K562 (cell line): ENCODE results near the gene PNKD. TPM values are rescaled to one million over a fixed set of nuclear protein-coding genes. Genes with fewer than 3 reads are reported as not detected.

Source experiments
- ATAC-seq: fragments of 200-7000 bp; cut with Tn5 transposase; 3 replicates; pipeline ENCODE4 v1.9.1; 2020; ENCODE audit warnings: moderate library complexity
- BruUV-seq: library from RNA; stranded (reverse); fragments of 400-500 nt; replicated peaks from 2 replicates; lab custom pipeline; 2021; lab: Mats Ljungman, UMichigan
- CTCF ChIA-PET: fragments of 300-600 bp; formaldehyde crosslinking; extraction: SDS; loops from one replicate; lab custom pipeline; 2021; ENCODE audit warnings: low intra/inter-chr PET ratio; lab: Yijun Ruan, JAX
- POLR2A ChIA-PET: fragments of 300-600, 350-650 bp; sonication (Branson Sonifier 250); formaldehyde crosslinking; extraction: SDS; loops from one replicate; lab custom pipeline; 2021; ENCODE audit warnings: antibody characterized with exemption, inconsistent platforms; lab: Yijun Ruan, JAX
- DNase-seq, 4 experiments: peaks; one replicate each; pipeline versions ENCODE4 v3.0.0 to v3.0.0-alpha.2; 2011 to 2018; ENCODE audit warnings: low spot score in 3 of 4, mixed read lengths in 3 of 4; ENCODE audit errors: extremely low read depth in 1 of 4
- FAIRE-seq: peaks from 2 replicates; lab custom pipeline; 2011; peaks lifted over from hg19 to GRCh38; lab: Jason Lieb, UNC
- H2AFZ ChIP-seq: 2 replicates; pipeline ENCODE4 v1.6.0; 2011; ENCODE audit warnings: low read depth, low read length, control low read depth, inconsistent platforms
- H3K27ac ChIP-seq: fragments of 200-600 bp; 3 replicates; pipeline ENCODE4 v1.8.0; 2011; ENCODE audit warnings: low read depth, mild to moderate bottlenecking, control low read depth, inconsistent platforms, low read length, moderate library complexity, mixed read lengths; ENCODE audit errors: extremely low read depth
- H3K27me3 ChIP-seq, 2 experiments: fragments of 300-600 bp in 1 of 2; 2 replicates in 1 of 2; 3 replicates in 1 of 2; pipeline versions ENCODE4 v1.6.0 to v1.8.0; 2011; ENCODE audit warnings: inconsistent platforms in 2 of 2, low read length in 2 of 2, mild to moderate bottlenecking in 1 of 2, mixed read lengths in 1 of 2, moderate library complexity in 1 of 2; ENCODE audit not compliant: control insufficient read depth in 2 of 2, insufficient read depth in 2 of 2
- H3K36me3 ChIP-seq: fragments of 300-600 bp; 3 replicates; pipeline ENCODE4 v1.8.0; 2011; ENCODE audit warnings: mild to moderate bottlenecking, low read length, inconsistent platforms; ENCODE audit not compliant: control insufficient read depth, insufficient read depth
- H3K4me1 ChIP-seq, 2 experiments: fragments of 200-600 bp in 1 of 2; replicated peaks in 1 of 2; 2 replicates in 1 of 2; 3 replicates in 1 of 2; pipeline versions ENCODE4 v1.5.1 to v1.8.0; 2011; ENCODE audit warnings: inconsistent platforms in 2 of 2, low read length in 2 of 2, mild to moderate bottlenecking in 1 of 2, mixed read lengths in 1 of 2, moderate library complexity in 1 of 2; ENCODE audit not compliant: control insufficient read depth in 2 of 2, insufficient read depth in 2 of 2
- H3K4me2 ChIP-seq: 2 replicates; pipeline ENCODE4 v1.6.1; 2011; ENCODE audit warnings: low read length, control low read depth, inconsistent platforms, mixed read lengths; ENCODE audit not compliant: insufficient read depth
- H3K4me3 ChIP-seq: fragments of 200-600 bp; sonication (generic), shearing (Covaris generic); 2 replicates; pipeline ENCODE4 v1.5.1; 2016; ENCODE audit warnings: control low read depth, inconsistent platforms
- H3K79me2 ChIP-seq: fragments of 200-600 bp; 3 replicates; pipeline ENCODE4 v1.8.0; 2011; ENCODE audit warnings: low read length, inconsistent platforms; ENCODE audit not compliant: control insufficient read depth, insufficient read depth
- H3K9ac ChIP-seq, 2 experiments: 2 replicates each; pipeline versions ENCODE4 v1.6.0 to v1.6.1; 2011; ENCODE audit warnings: low read depth in 2 of 2, low read length in 2 of 2, control low read depth in 1 of 2, inconsistent platforms in 1 of 2, mild to moderate bottlenecking in 1 of 2, mixed read lengths in 1 of 2; ENCODE audit not compliant: insufficient read depth in 1 of 2
- H3K9me1 ChIP-seq: one replicate; pipeline ENCODE4 v1.6.0; 2011; ENCODE audit warnings: inconsistent platforms, mild to moderate bottlenecking, low read length, moderate library complexity; ENCODE audit not compliant: control insufficient read depth, insufficient read depth
- H3K9me3 ChIP-seq: replicated peaks from 2 replicates; pipeline ENCODE4 v1.5.1; 2011; ENCODE audit warnings: low read depth, low read length, inconsistent platforms; ENCODE audit not compliant: control insufficient read depth, insufficient read depth
- H4K20me1 ChIP-seq: replicated peaks from 2 replicates; pipeline ENCODE4 v1.6.1; 2011; ENCODE audit warnings: low read length, inconsistent platforms, mixed read lengths; ENCODE audit not compliant: control insufficient read depth, insufficient read depth
- CEBPB ChIP-seq: fragments of 450-650 bp; IDR thresholded peaks from 2 replicates; pipeline ENCODE4 v1.6.1; 2016; ENCODE audit warnings: missing genetic modification characterization, missing compliant biosample characterization
- CHD4 ChIP-seq: fragments of 200-600 bp; sonication (generic); IDR thresholded peaks from 3 replicates; pipeline ENCODE4 v1.6.1; 2012; ENCODE audit warnings: low read depth, mild to moderate bottlenecking, mixed read lengths, low read length, inconsistent platforms; ENCODE audit not compliant: insufficient read depth, insufficient replicate concordance, poor library complexity, severe bottlenecking
- CUX1 ChIP-seq: fragments of 200-800 bp; sonication (Bioruptor generic); IDR thresholded peaks from 2 replicates; pipeline ENCODE4 v1.6.1; 2016; ENCODE audit warnings: missing genetic modification characterization, missing compliant biosample characterization
- ESRRA ChIP-seq: fragments of 450-650 bp; IDR thresholded peaks from 2 replicates; pipeline ENCODE4 v1.6.1; 2014; ENCODE audit warnings: low read depth, mild to moderate bottlenecking, moderate library complexity, borderline replicate concordance
- GABPB2 ChIP-seq: fragments of 250-450 bp; sonication (Bioruptor Pico); conservative IDR thresholded peaks from 2 replicates; pipeline ENCODE4 v1.5.1; 2021; ENCODE audit warnings: mild to moderate bottlenecking
- ID3 ChIP-seq, 2 experiments: fragments of 250-450 bp in 1 of 2; fragments of 450-650 bp in 1 of 2; sonication (Bioruptor Pico) in 1 of 2; IDR thresholded peaks; 2 replicates each; pipeline versions ENCODE4 v1.6.1 to v1.8.0; 2016 to 2021; ENCODE audit warnings: mild to moderate bottlenecking in 2 of 2, moderate library complexity in 2 of 2, missing compliant biosample characterization in 1 of 2, missing genetic modification characterization in 1 of 2
- KLF16 ChIP-seq: IDR thresholded peaks from 2 replicates; pipeline ENCODE4 v1.6.1; 2016; ENCODE audit warnings: antibody characterized with exemption
- MAFG ChIP-seq: fragments of 450-650 bp; conservative IDR thresholded peaks from 2 replicates; pipeline ENCODE4 v1.6.1; 2016; ENCODE audit warnings: missing genetic modification characterization, missing compliant biosample characterization
- MIER1 ChIP-seq: fragments of 450-650 bp; IDR thresholded peaks from 2 replicates; pipeline ENCODE4 v1.6.1; 2016; ENCODE audit warnings: antibody characterized with exemption, mild to moderate bottlenecking, low read depth
- MXD1 ChIP-seq: fragments of 250-450 bp; sonication (Bioruptor Pico); IDR thresholded peaks from 2 replicates; pipeline ENCODE4 v1.8.0; 2021; ENCODE audit warnings: borderline replicate concordance, mild to moderate bottlenecking, moderate library complexity; ENCODE audit not compliant: poor library complexity, severe bottlenecking
- SRF ChIP-seq, 2 experiments: fragments of 250-450, 450-650 bp in 1 of 2; sonication (Bioruptor Pico) in 1 of 2; sonication (generic) in 1 of 2; formaldehyde crosslinking; IDR thresholded peaks; 2 replicates each; pipeline versions ENCODE4 v1.5.0 to v1.5.1; 2020 to 2022; ENCODE audit warnings: mild to moderate bottlenecking in 1 of 2, missing genetic modification reagents in 1 of 2
- TAF7 ChIP-seq: fragments of 450-650 bp; IDR thresholded peaks from 2 replicates; pipeline ENCODE4 v1.6.1; 2016; ENCODE audit warnings: missing genetic modification characterization, missing compliant biosample characterization
- TFAM ChIP-seq: fragments of 250-450 bp; sonication (Bioruptor Pico); conservative IDR thresholded peaks from 2 replicates; pipeline ENCODE4 v1.5.0; 2021; ENCODE audit warnings: mild to moderate bottlenecking, moderate library complexity
- THRAP3 ChIP-seq: fragments of 450-650 bp; IDR thresholded peaks from 2 replicates; pipeline ENCODE4 v1.6.1; 2016; ENCODE audit warnings: mild to moderate bottlenecking, inconsistent platforms, borderline replicate concordance
- ZFP30 ChIP-seq: fragments of 250-450 bp; sonication (Bioruptor Pico); IDR thresholded peaks from 2 replicates; pipeline ENCODE4 v1.8.0; 2022; ENCODE audit warnings: moderate library complexity, mild to moderate bottlenecking, inconsistent platforms, borderline replicate concordance
- ZNF143 ChIP-seq: sonication (generic); formaldehyde crosslinking; IDR thresholded peaks from 2 replicates; pipeline ENCODE4 v1.9.0; 2022; ENCODE audit warnings: mild to moderate bottlenecking, missing genetic modification reagents
- ZNF324 ChIP-seq: fragments of 250-450 bp; sonication (Bioruptor Pico); IDR thresholded peaks from 2 replicates; pipeline ENCODE4 v1.4.0; 2020; ENCODE audit warnings: mild to moderate bottlenecking
- WGBS: fragments of 100-300 bp; shearing (Covaris generic); methylation state at CpG from one replicate; pipeline ENCODE4 v1.1.6; 2016; ENCODE audit warnings: low coverage, mixed read lengths; ENCODE audit not compliant: insufficient coverage; ENCODE audit errors: missing lambda C conversion rate; 5-methylcytosine and 5-hydroxymethylcytosine counted together
- in situ Hi-C: fragments of 300-500 bp; cut with MboI; formaldehyde crosslinking; loops from 4 replicates; pipeline ENCODE4 v1.15.0; 2018; ENCODE audit warnings: inconsistent platforms, mixed read lengths
- intact Hi-C: fragments of 100-400 bp; cut with micrococcal nuclease; formaldehyde crosslinking; loops from 2 replicates; pipeline ENCODE4 v1.14.2; 2022
- polyA plus RNA-seq, 8 experiments: library from polyadenylated mRNA; depleted of rRNA in 4 of 8; stranded (reverse) in 5 of 8; unstranded in 3 of 8; fragments of >200 nt; fragmentation: Nextera tagmentation in 2 of 8; fragmentation: Illumina TruSeq in 1 of 8; extraction: Ambion mirVana in 2 of 8; extraction: Trizol in 1 of 8; gene quantifications; 2 replicates each; pipeline versions ENCODE4 v1.2.1 to v1.2.3, GENCODE V29; 2011 to 2014; ENCODE audit warnings: inconsistent platforms in 1 of 8, missing spikeins in 1 of 8
- total RNA-seq, 7 experiments: library from RNA; depleted of rRNA in 6 of 7; stranded (reverse); fragments of >200 nt in 6 of 7; fragmentation: Illumina TruSeq in 2 of 7; extraction: Trizol in 2 of 7; gene quantifications; 2 replicates each; pipeline versions ENCODE4 v1.2.1 to v1.2.3, GENCODE V29; 2011 to 2021; ENCODE audit warnings: low replicate concordance in 1 of 7

Gene PNKD
- total and polyA plus RNA-seq, 9 of the 15 experiments (the other 6 are each of a cell fraction or from before 2014, with no cell fraction given), result 26.0 to 105 (median 60.1) TPM

- Histone ChIP-seq H3K27ac (no peak overlapping the region), H3K79me2 (no peaks in the 10 kb centered on the region), H3K4me3 (no peak overlapping the region), H3K4me2 (no peak overlapping the region), H3K27me3 (no peaks in the 10 kb centered on the region), H3K4me1 (peaks cover 9 to 10% of the 10 kb centered on the region in 2 experiments; a peak in 4 of 5 replicates), H2AFZ (no peak overlapping the region), H3K9ac (peak overlapping the region in 1 of 2 experiments; percentile 26; a peak in 1 of 4 replicates), H4K20me1 (no peaks in the 10 kb centered on the region), H3K9me1 (no peaks in the 10 kb centered on the region), H3K9me3 (no peaks in the 10 kb centered on the region), H3K36me3 (no peaks in the 10 kb centered on the region)
- ChIA-PET CTCF (no interaction called here), POLR2A (interaction anchor here (0.6 kb wide), 1 partner anchor 10 kb away, joined by 3 read pairs; no protein-coding TSS in a partner anchor)
- intact Hi-C loops (no loop called here), in situ Hi-C loops (no loop called here)
- ATAC-seq, result no peak
- no peak for FAIRE-seq
- WGBS, result 20% methylated on average over 5 of the region's 6 CpGs
- no TSS peak for BruUV-seq
- no peak for DNase-seq
- TF ChIP-seq ZNF324 (CRISPR knock-in tag) (no peak), CEBPB (tag) (no peak), ESRRA (no peak), MXD1 (CRISPR knock-in tag) (no peak), ID3 (CRISPR knock-in tag; IDR thresholded peaks at IDR 0.05) (no peak), ID3 (tag; IDR thresholded peaks at IDR 0.05) (no peak), CHD4 (no peak), CUX1 (CRISPR knock-in tag) (no peak), ZFP30 (no peak), SRF (CRISPR knock-in tag; IDR thresholded peaks at IDR 0.05) (no peak), TFAM (no peak), MIER1 (no peak), ZNF143 (CRISPR knock-in tag) (no peak), KLF16 (no peak), THRAP3 (no peak), GABPB2 (CRISPR knock-in tag) (no peak), MAFG (tag) (no peak), TAF7 (tag) (no peak)
Measured at GRCh38 chr2:218382785-218383184, 112.5 kb downstream of the PNKD start.
